Measurements from ENCODE around the gene NFKBIB. TPM values are rescaled to one million over a fixed set of nuclear protein-coding genes. Genes with fewer than 3 reads are reported as not detected.

NFKBIB gene
- total RNA-seq, 4 donors from 2014 or later = 18.5 to 37.6 (median 26.8) TPM

- no peak overlapping the region for H3K27ac ChIP-seq
- H3K4me1 ChIP-seq = no peaks in the 10 kb centered on the region
- ATAC-seq = no peak
- H3K4me3 ChIP-seq = no peak overlapping the region
- H3K9me3 ChIP-seq = no peaks in the 10 kb centered on the region
- no peaks in the 10 kb centered on the region for H3K27me3 ChIP-seq
- TF ChIP-seq POLR2A (IDR thresholded peaks at IDR 0.05) = no peak
- TF ChIP-seq POLR2AphosphoS5 (IDR thresholded peaks at IDR 0.05) = no peak
- TF ChIP-seq EP300 (IDR thresholded peaks at IDR 0.05) = no peak
- TF ChIP-seq, protein P1, sequence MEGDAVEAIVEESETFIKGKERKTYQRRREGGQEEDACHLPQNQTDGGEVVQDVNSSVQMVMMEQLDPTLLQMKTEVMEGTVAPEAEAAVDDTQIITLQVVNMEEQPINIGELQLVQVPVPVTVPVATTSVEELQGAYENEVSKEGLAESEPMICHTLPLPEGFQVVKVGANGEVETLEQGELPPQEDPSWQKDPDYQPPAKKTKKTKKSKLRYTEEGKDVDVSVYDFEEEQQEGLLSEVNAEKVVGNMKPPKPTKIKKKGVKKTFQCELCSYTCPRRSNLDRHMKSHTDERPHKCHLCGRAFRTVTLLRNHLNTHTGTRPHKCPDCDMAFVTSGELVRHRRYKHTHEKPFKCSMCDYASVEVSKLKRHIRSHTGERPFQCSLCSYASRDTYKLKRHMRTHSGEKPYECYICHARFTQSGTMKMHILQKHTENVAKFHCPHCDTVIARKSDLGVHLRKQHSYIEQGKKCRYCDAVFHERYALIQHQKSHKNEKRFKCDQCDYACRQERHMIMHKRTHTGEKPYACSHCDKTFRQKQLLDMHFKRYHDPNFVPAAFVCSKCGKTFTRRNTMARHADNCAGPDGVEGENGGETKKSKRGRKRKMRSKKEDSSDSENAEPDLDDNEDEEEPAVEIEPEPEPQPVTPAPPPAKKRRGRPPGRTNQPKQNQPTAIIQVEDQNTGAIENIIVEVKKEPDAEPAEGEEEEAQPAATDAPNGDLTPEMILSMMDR (IDR thresholded peaks at IDR 0.05) = no peak
- 60% methylated on average over 1 of the region's 2 CpGs; no CpG with 5 or more reads in 1 of the 2 donors for WGBS, 2 donors (ENCODE audit: low coverage in 1 of 2)
- H3K36me3 ChIP-seq = peaks cover 0 to 25% of the 10 kb centered on the region in 2 donors
Measured at GRCh38 chr19:38941979-38942378, 42.2 kb downstream of the NFKBIB start.

- WGBS, 2 donors (ENCODE audit: low coverage in 1 of 2) = 73 to 83% methylated on average over 8 to 12 of the region's 20 CpGs
- Histone ChIP-seq H3K4me1 (no peaks in the 10 kb centered on the region), H3K36me3 (peaks cover 0 to 32% of the 10 kb centered on the region in 2 donors), H3K27me3 (no peaks in the 10 kb centered on the region), H3K9me3 (no peaks in the 10 kb centered on the region), H3K27ac (no peak overlapping the region), H3K4me3 (no peak overlapping the region)
- ATAC-seq = no peak
- TF ChIP-seq EP300 (IDR thresholded peaks at IDR 0.05) = no peak
- TF ChIP-seq POLR2A (IDR thresholded peaks at IDR 0.05) = no peak
- no peak for TF ChIP-seq POLR2AphosphoS5 (IDR thresholded peaks at IDR 0.05)
- TF ChIP-seq, protein P1 (IDR thresholded peaks at IDR 0.05) = no peak
Measured at GRCh38 chr19:38942471-38943181, 42.9 kb downstream of the NFKBIB start.

- Histone ChIP-seq H3K27me3 (no peaks in the 10 kb centered on the region), H3K36me3 (peaks cover 0 to 33% of the 10 kb centered on the region in 2 donors), H3K4me3 (no peak overlapping the region), H3K27ac (no peak overlapping the region), H3K4me1 (peaks cover 0 to 7% (median 3%) of the 10 kb centered on the region in 3 donors), H3K9me3 (no peaks in the 10 kb centered on the region)
- WGBS, 2 donors (ENCODE audit: low coverage in 1 of 2) = 93% methylated on average over 2 of the region's 12 CpGs; no CpG with 5 or more reads in 1 of the 2 donors
- TF ChIP-seq, protein P1 (IDR thresholded peaks at IDR 0.05) = no peak
- TF ChIP-seq EP300 (IDR thresholded peaks at IDR 0.05) (no peak), POLR2A (IDR thresholded peaks at IDR 0.05) (no peak), POLR2AphosphoS5 (IDR thresholded peaks at IDR 0.05) (no peak)
- ATAC-seq = no peak
Measured at GRCh38 chr19:38944981-38945506, 45.3 kb downstream of the NFKBIB start.

DNA sequence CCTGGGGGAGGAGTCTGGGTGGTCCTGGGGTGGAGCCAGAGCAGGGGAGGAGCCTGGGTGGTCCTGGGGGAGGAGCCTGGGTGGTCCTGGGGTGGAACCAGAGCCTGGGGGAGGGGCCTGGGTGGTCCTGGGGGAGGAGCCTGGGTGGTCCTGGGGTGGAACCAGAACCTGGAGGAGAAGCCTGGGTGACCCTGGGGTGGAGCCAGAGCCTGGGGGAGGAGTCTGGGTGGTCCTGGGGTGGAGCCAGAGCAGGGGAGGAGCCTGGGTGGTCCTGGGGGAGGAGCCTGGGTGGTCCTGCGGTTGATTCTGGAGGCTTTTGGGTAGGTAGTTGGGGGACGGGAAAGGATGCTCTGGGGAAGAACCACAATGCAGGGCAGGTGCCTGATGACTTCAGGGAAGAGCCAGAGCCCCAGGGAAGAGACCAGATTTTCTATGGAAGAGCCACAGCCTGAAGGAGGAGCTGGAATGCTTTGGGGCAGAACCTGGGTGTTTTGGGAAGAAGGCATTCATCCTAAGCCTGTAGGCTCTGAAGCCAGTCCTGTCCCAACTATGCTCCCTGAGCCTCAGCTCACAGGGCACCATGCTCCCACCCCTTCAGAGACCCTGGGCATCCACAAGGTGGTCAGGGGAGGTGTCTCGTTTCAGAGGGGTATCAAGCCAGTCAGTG, 45.9 kb downstream of the NFKBIB start:
- TF ChIP-seq POLR2AphosphoS5 (IDR thresholded peaks at IDR 0.05) (no peak), POLR2A (IDR thresholded peaks at IDR 0.05) (no peak), EP300 (IDR thresholded peaks at IDR 0.05) (no peak)
- TF ChIP-seq, protein P1 (IDR thresholded peaks at IDR 0.05) = no peak
- Histone ChIP-seq H3K27me3 (no peaks in the 10 kb centered on the region), H3K4me1 (peaks cover 0 to 14% (median 7%) of the 10 kb centered on the region in 3 donors), H3K36me3 (peaks cover 0 to 33% of the 10 kb centered on the region in 2 donors), H3K4me3 (no peak overlapping the region), H3K27ac (no peak overlapping the region), H3K9me3 (no peaks in the 10 kb centered on the region)
- no peak for ATAC-seq
- WGBS, 2 donors (ENCODE audit: low coverage in 1 of 2) = 93 to 100% methylated on average over 1 to 2 of the region's 3 CpGs
